ENCODE data around the gene ZSCAN10. TPM values are rescaled to one million over a fixed set of nuclear protein-coding genes. Genes with fewer than 3 reads are reported as not detected.
A peak's percentile ranks its signal among the peaks of the same experiment; 100 is the strongest.

ZSCAN10 gene
- total and polyA plus RNA-seq, 2 of the 13 experiments (the other 11 are each of a cell fraction or from before 2014, with no cell fraction given), result not detected

- TF ChIP-seq CEBPZ (IDR thresholded peaks at IDR 0.05; ENCODE audit: low read length) (no peak), NR0B2 (CRISPR knock-in tag; IDR thresholded peaks at IDR 0.05) (no peak), ZMYM2 (CRISPR knock-in tag; IDR thresholded peaks at IDR 0.05) (no peak), PHF21A (CRISPR knock-in tag; IDR thresholded peaks at IDR 0.05) (0 out of 2 replicates have a peak, but pooled peaks have one; percentile 71), SPEN (CRISPR knock-in tag; IDR thresholded peaks at IDR 0.05; ENCODE audit: low read depth) (peak; percentile 75), ONECUT2 (CRISPR knock-in tag; IDR thresholded peaks at IDR 0.05) (no peak), KDM3A (CRISPR knock-in tag; IDR thresholded peaks at IDR 0.05; ENCODE audit: low read depth) (no peak), NR3C1 (CRISPR knock-in tag; IDR thresholded peaks at IDR 0.05) (no peak), ZNF432 (CRISPR knock-in tag; IDR thresholded peaks at IDR 0.05; ENCODE audit: borderline replicate concordance) (no peak), SRY (CRISPR knock-in tag; IDR thresholded peaks at IDR 0.05) (0 out of 2 replicates have a peak, but pooled peaks have one; percentile 11), ZNF414 (CRISPR knock-in tag; IDR thresholded peaks at IDR 0.05) (no peak), SRSF4 (IDR thresholded peaks at IDR 0.05; ENCODE audit: low read depth, low read length, poor library complexity, severe bottlenecking) (no peak), RFX5 (IDR thresholded peaks at IDR 0.05; ENCODE audit: low read depth, low read length) (no peak), SAP130 (CRISPR knock-in tag; IDR thresholded peaks at IDR 0.05; ENCODE audit: low read depth) (peak; percentile 68), ZNF577 (CRISPR knock-in tag; IDR thresholded peaks at IDR 0.05; ENCODE audit: borderline replicate concordance, low read depth) (no peak), ZNF670 (CRISPR knock-in tag; IDR thresholded peaks at IDR 0.05; ENCODE audit: borderline replicate concordance) (no peak), CERS6 (CRISPR knock-in tag; IDR thresholded peaks at IDR 0.05) (no peak), ERF (CRISPR knock-in tag; IDR thresholded peaks at IDR 0.05) (0 out of 2 replicates have a peak, but pooled peaks have one; percentile 13), ZNF180 (CRISPR knock-in tag; IDR thresholded peaks at IDR 0.05; ENCODE audit: borderline replicate concordance, low read depth) (no peak), ZSCAN31 (CRISPR knock-in tag; IDR thresholded peaks at IDR 0.05; ENCODE audit: low read depth) (0 out of 2 replicates have a peak, but pooled peaks have one; percentile 13), RBM39 (IDR thresholded peaks at IDR 0.05; ENCODE audit: low read depth, low read length, poor library complexity, severe bottlenecking) (no peak), ZNF253 (CRISPR knock-in tag; IDR thresholded peaks at IDR 0.05; ENCODE audit: borderline replicate concordance) (no peak), AGO1 (IDR thresholded peaks at IDR 0.05; ENCODE audit: low read depth, low read length, poor library complexity, severe bottlenecking) (no peak), ZNF160 (CRISPR knock-in tag; IDR thresholded peaks at IDR 0.05) (no peak), NBN (conservative IDR thresholded peaks at IDR 0.05) (no peak), TEAD2 (CRISPR knock-in tag; IDR thresholded peaks at IDR 0.05) (no peak)
Measured at GRCh38 chr16:3143598-3144320, 44.7 kb upstream of the ZSCAN10 start (continued).
